SW480 (cell line): ENCODE results near the gene MKRN2.
"Not testable (repeated sequence)": the region's sequence is repeated elsewhere in the genome, so short reads cannot be mapped to it uniquely, and the experiment has no call there.

ENCODE experiments used
- DNase-seq: peaks from one replicate; pipeline ENCODE4 v3.0.0-alpha.2; 2016; ENCODE audit warnings: low spot score

Gene MKRN2

DNA sequence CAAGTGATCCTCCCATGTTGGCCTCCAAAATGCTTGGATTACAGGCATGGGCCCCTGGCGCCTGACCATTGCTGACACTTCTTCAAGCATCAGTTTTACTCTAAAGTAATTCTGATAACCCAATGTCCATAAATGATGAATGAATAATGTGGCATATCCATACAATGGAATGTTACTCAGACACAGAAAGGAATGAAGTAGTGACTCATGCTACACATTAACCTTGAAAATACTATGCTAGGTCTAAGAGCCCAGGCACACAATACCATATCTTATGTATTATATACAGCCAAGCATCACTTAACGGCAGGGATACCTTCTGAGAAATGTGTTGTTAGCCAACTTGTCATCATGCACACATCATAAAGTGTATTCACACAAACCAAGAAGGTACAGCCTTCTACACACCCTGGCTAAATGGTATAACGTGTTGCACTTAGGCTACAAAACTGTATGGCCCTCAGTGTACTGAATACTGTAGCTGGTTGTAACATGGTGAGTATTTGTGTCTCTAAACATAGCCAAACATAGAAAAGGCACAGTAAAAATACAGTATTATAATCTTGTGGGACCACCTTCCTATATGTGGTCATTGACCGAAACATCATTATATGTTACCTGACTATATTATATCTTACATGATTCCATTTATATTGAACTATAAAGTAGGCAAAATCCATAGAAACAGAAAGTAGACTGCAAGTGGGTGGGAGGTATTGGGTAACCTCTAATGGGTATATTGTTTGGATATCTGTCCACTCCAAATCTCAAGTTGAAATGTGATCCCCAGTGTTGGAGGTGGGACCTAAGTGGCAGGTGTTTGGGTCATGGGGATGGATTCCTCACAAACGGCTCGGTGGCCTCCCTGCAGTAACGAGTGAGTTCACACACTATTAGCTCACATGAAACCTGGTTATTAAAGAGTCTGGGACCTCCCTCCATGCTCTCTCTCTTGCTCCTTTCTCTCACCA lies 31.4 kb downstream of the MKRN2 start:
- DNase-seq, result peak; percentile 8

DNA sequence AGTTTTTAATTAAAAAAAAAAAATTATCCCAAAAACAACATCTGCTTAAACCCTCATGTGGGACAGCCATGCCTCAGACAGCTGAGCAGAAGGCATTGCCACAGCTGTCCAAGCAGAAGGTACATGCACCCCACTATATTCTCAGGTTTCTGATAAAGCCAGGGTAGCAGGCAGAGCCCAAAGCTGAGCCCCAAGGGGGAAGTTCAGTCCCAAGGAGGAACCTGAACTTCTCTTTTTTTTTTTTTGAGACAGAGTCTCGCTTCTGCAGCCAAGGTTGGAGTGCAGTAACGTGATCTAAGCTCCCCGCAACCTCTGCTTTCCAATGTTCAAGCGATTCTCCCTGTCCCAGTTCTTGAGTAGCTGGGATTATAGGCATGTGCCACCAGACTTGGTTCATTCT lies 33.2 kb downstream of the MKRN2 start:
- DNase-seq, result no peak

DNA sequence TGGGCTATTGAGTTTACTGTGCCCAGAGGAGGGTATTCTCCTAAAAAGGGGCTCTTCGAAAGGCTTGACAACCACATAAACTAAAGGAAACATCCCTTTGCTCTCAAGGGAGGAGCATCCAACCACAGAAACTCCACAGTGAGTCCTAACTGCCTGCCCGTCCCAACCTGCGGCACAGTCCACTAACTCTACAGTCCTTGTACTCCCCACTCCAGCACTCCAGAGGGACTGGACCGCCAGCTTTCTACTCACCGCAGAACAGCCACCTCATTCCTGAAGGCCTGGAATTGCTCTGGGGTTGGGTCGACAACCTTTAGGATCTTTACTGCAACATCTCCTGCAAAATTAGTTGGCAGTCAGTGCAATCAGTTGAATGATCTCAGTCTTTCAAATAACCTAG lies 34.6 kb downstream of the MKRN2 start:
- DNase-seq, result no peak

DNA sequence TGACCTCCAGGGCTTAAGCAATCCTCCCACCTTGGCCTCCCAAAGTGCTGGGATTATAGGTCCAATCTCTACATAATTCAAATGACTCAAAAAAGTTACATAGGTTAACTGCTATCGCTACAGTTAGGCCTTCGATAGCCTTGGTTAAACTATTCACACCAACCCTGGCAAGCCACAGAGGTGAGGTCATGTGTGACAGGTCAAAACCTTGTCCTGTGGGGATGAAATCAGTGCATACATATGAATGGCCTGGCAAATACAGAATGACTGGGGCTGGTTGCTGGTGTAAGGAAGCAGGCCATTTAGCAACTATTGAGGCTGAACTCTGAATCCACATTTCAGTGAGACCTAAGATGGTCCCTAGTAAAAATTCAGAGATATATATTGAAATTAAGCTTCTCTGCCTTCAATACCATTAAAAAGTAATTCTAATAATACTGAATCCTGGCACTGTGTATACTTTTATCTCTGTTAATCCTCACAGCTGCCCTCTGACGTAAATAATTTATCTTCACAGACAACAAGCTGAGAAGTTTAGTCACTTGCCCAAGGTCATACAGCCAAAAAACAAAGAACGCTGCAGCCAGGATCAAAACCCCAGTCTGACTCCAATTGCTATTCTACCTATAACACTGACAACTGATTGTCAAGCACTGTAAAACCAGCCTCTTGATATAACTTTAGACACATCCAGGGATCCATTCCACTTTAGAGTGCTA lies 35.3 kb downstream of the MKRN2 start:
- no peak for DNase-seq

DNA sequence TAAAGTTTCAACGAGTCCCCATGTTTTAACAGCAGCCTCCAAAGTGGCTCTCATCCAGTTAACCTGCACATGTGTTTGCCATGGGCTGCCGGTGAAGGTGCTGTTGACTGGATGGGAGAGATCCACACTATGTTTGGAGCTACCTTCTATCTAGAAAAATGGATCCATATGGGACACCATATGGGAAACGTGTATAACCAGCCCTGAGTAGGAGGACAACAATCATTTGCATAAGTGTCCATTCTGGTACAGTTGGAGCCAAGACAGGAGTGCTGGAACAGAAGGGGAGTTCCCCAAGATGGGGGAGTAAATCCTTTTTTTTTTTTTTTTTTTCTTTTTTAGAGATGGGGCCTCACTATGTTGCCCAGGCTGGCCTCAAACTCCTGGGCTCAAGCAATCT lies 36.6 kb downstream of the MKRN2 start:
- DNase-seq, result no peak

DNA sequence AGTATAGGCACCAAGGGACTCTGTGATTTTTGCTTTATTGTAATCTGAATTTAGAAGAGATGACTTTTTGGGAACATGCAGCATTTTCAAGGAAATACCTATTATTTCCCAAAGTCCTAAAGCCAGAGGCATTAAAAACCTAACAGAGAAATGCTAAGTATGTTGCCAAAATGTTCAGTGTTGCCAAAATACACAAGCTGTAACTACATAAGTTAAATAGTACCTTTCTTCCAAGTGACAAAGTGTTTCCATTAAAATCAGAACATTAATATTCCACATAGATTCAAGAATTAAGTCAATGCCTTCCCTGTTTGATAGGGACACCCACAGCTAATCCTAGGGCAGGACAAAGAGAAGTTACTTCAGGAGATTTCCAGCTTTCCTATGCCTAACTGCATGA lies 42.0 kb downstream of the MKRN2 start:
- DNase-seq, result no peak

DNA sequence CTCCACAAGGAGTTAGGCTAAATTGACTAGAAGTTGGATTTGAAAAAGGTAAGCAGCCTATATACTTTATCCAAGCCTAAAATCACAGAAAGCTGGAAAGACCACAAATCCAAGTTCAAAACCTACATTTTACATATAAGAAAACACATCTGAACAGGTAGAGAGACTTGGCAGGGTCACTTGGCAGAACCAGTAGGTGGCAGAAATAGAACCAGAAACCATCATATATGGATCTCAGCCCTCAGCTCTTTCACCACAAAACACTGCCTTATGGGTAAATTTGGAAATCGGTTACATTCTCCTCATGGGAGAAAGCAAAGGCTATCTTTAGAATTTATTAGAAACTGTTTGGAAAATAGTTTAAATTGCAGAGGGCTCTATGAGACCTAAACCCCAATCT lies 44.2 kb downstream of the MKRN2 start:
- no peak for DNase-seq

DNA sequence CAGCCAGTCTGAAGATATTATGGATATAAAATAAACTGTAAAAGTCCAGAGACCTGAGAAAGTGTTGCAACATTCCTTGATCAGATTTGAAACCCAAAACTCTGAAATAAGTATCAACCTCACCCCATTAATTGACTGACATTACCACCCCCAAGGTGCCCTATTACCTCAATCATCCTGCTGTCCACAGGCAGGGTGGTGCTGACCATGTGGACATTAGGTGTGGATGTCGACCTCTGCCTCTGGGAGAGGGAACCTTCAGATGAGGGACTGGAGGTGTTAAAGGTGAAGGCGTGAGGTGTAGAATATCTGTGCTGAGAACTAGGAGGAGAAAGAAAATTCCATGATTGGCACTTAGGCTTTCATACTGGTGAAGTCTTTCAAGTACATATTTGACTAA lies 47.1 kb downstream of the MKRN2 start:
- DNase-seq, result no peak

DNA sequence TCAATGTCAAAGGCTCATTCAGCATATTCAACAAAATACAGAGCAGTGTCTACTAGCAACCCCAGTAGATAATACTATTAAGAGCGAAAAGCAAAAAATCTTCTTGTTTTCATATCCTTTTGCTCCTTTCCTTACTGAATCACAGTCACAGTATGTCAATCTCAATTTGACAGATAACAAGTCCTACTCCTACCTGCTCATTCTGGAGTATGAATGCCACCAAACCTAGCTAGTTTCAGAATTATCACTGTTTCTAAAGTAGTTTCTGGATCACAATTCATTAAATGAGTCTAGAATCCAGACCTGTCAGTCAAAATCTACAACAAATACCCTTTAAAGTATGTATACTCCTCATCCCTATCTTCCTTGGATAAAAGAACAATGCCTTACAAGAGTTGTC lies 51.5 kb downstream of the MKRN2 start:
- DNase-seq, result no peak

DNA sequence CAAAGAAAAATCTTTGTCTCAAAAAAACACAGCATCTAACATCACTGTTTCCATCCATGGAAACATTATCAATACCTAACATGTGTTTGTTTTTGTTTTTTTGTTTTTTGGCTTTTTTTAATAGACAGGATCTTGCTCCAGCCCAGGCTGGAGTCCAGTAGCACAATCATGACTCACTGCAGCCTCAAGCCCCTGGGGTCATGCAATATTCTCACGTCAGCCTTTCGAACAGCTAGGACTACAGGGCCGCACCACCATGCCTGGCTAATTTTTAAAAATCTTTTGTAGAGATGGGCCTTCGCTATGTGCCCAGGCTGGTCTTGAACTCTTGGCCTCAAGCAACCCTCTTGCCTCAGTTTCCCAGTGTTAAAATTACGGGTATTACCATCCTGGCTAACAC lies 54.2 kb downstream of the MKRN2 start:
- DNase-seq, result no peak

DNA sequence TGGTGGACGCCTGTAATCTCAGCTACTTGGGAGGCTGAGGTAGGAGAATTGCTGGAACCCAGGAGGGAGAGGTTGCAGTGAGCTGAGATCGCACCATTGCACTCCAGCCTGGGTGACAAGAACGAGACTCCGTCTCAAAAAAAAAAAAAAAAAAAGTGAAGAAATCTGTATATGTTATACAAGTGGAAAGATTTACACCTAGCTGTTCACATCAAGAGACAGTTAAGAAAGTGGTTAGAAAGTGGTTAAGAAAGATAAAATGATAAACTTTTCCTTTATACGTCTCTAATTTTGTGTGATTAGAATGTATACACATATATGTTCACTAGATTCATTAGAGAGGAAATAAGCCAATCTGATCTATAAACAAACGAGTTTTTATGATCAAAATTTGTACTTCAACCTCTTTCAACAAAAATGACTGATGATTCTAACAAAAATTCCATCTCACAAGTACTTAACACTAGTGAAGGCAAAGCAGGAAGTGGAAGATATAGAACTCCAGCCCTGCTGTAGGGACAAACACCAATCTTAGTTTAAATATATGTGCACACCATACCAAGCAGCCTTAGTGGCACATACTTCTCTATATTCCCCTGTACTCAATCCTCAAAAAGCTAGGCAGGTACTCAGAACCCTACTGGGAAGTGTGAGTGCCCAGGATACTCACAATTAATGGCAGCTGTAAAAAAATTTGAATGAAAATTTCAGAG lies 55.8 kb downstream of the MKRN2 start:
- no peak for DNase-seq

DNA sequence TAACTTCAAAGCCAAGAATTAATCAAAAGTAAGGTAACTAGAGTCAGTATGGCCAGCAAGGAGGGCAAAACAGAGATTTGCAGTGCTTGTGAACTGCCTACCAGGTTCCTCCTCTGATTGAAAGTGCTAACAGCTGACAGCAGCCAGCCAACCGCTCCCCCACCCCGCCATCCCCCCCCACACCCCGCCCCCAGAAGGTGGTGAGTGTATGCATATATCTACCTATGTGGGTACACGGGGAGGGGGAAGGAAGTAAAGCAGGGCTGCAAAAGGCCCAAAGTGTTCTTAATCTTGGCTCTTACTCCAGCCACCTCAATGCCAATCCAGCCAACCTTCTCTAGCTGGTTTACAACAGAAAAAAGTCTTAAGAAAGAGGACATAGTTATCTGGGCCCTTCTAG lies 56.4 kb downstream of the MKRN2 start:
- no peak for DNase-seq

DNA sequence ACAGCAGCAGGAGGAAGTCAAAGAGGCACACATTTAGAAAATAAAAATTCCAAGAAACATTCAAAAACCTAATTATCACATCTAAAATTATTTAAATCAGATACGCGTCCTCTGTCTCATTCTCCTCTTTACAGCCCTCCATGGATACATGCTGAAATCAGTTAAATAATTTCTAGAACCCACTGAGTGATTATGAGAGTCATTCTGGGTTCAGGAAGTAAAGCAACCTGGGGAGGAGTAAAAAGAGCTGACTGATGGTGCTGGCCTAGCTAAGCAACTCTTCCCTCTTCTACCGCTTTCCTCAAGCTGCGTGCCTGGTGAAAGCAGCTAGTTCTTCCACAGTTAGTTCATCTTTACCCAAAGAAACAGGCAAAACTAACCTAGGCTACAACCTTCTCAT lies 58.4 kb downstream of the MKRN2 start:
- DNase-seq, result no peak

DNA sequence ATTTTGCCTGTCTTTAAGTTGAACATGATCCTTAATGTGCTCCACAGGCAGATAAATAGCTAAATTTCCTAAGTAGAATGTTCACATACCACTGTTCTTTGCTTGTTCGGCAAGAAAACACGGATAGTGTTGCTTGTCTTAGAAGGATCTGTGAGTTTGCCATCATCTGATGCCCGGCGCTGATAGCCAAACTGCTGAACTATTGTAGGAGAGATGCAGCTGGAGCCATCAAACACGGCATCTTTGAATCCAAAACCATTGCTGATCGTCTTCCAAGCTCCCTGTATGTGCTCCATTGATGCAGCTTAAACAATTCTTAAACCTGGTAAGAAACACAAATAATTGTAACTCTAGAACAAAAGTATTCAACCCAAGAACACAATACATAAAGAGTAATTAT lies 61.5 kb downstream of the MKRN2 start:
- DNase-seq, result no peak

DNA sequence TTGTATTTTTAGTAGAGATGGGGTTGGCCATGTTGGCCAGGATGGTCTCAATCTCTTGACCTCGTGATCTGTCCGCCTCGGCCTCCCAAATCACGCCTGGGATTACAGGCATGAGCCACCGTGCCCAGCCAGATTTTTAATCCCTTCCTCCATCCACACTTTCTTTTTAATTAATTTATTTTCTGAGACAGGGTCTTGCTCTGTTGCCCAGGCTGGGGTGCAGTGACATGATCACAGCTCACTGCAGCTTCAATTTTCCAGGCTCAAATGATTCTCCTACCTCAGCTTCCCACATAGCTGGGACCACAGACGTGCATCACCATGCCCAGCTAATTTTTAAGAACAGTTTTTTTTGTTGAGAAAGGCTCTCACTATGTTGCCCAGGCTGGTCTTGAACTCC lies 63.4 kb downstream of the MKRN2 start:
- no peak for DNase-seq

DNA sequence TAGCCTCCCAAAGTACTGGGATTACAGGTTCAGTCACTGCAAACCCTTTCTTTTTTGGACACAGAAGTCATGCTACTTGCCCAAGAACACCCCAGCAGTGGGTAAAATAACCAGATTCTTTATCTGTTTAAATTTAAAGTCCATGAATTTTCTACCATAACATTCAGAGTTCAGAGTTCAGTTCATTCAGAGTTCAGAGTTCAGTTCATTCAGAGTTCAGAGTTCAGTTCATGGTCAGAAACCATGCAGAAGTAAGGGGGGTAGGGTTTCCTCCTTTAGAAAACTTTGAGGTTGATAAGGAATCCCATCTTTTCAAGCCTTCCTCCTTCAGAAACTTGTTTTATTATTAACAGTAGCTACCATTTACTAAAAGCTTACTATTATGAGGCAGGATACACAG lies 63.8 kb downstream of the MKRN2 start:
- DNase-seq, result no peak

DNA sequence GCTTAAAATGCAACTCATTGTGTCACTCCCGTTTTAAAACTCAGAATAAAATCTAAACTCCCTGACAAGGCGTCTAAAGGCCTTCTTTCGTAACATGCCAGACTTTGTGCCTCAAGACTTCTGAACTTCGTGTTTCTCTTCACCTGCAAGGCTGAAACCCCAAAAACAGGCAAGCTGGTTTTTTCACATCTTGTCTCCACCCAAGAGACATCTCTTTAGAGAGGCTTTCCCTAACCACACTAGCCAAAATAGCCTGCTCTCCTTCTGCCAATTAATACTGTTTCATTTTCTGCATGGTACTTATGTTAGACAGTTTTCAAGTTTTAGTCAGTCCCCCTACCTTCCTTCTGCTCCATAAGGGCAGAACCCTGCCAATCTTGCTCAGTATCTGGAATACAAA lies 65.4 kb downstream of the MKRN2 start:
- DNase-seq, result no peak

DNA sequence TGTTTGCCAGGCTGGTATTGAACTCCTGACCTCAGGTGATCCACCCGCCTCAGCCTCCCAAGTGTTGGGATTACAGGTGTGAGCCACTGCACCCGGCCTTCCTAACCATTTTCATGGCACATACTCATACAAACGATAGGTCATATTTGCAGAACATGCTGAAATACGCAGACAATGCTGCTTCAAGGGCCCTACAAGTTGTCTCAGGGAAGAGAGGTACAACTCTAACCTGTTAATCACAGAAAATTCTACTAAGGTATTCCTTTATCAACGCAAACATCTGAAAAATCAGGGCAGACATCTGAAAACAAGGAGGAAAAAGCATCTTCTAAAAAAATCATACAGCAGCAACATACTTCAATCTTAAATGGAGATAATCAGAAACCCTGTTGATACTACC lies 67.2 kb downstream of the MKRN2 start:
- no peak for DNase-seq

DNA sequence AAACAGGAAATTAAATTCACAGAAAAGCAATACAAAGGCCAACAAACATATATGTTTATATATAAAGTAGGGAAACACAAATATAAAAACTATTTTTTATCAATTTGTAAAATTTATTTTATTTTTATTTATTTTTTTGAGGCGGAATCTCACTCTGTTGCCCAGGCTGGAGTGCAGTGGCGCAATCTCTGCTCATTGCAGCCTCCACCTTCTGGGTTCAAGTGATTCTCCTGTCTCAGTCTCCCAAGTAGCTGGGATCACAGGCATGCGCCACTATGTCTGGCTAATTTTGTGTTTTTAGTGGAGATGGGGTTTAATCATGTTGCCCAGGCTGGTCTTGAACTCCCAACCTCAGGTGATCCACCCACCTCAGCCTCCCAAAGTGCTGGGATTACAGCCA lies 68.1 kb downstream of the MKRN2 start:
- DNase-seq, result not testable (repeated sequence)

DNA sequence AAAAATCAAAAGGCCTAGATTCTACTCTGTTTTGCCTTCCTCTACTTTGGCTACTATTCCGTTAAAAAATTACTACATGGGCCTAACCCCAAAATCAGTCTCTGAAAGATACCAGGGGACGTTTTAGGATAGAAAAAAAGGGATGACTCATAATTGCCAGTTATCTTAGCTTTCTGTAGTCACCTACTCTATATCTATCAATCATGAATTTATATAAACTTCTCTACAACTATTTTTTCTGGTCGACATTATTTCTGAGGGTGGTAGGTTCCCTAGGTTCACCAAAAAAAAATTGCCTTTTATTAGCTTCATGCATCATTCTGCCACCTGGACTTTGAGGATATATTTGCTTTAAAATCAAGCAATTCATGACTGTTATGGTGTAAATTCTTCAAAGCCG lies 70.5 kb downstream of the MKRN2 start:
- no peak for DNase-seq

DNA sequence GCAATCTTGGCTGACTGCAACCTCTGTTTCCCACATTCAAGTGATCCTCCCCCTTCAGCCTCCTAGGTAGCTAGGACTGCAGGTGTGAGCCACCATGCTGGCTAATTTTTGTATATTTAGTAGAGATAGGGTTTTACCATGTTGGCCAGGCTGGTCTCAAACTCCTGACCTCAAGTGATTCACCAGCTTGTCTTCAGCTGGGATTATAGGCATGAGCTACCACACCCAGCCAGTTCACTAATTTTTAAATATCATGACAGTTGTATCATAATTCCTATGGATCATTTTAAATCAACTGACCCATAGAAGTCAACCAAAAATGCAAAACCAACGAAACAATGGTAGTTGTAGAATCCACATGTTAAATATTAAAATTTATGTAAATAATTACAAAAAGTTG lies 71.9 kb downstream of the MKRN2 start:
- no peak for DNase-seq

DNA sequence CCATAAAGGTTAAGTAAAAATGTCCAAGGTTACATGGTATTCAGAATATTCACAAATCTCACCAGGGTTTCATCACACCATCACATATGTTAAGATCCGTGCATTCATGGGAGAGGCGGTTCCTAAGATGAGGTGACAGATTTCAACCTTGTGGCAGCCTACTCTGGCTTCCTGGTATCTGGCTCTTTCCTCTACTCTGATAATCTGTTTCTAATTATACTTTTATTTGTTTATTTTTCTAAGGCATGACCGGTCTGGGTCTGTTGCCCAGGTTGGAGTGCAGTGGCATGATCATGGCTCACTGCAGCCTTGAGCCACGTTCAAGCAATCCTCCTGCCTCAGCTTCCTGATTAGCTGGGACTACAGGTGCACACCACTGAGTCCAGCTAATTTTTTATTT lies 72.7 kb downstream of the MKRN2 start:
- no peak for DNase-seq

DNA sequence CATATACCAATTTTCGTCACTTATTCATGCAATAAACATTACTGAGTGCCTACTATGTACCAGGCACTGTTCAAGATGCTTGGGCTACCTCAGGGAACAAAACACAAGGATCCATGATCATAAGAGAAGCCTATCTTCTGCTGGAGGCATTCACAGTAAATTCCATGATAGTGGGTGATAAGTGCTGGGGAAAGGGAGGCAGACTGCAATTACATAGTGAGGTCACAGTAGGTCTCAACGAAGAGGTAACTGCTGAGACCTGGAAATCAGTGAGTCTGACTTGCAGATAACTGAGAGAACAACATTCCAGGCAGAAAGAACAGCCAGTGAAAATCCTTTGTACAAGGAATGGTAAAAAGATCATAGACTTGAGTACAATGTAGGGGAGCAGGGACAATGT lies 73.4 kb downstream of the MKRN2 start:
- no peak for DNase-seq
